GM21619 (cell line): ENCODE measurements around the gene NXPH2.
"Not testable (repeated sequence)": the region's sequence is repeated elsewhere in the genome, so short reads cannot be mapped to it uniquely, and the experiment has no call there.

Experiments used
- ATAC-seq: cut with Tn5 transposase; IDR thresholded peaks from one replicate; pipeline ENCODE4 v1.9.1; 2021; ENCODE audit not compliant: unreplicated experiment

Gene NXPH2

GRCh38 chr2:138760676-138761075 is 19.5 kb downstream of the NXPH2 start:
- ATAC-seq: no peak

GRCh38 chr2:138757384-138757783 is 22.8 kb downstream of the NXPH2 start:
- no peak for ATAC-seq

- ATAC-seq: no peak
Measured at GRCh38 chr2:138752197-138752956, 27.8 kb downstream of the NXPH2 start.

- no peak for ATAC-seq
Measured at GRCh38 chr2:138744713-138745112, 35.5 kb downstream of the NXPH2 start.

- ATAC-seq: no peak
Measured at GRCh38 chr2:138742441-138743057, 37.6 kb downstream of the NXPH2 start.

- ATAC-seq: no peak
Measured at GRCh38 chr2:138741851-138742250, 38.3 kb downstream of the NXPH2 start.

- ATAC-seq: not testable (repeated sequence)
Measured at GRCh38 chr2:138737009-138737554, 43.1 kb downstream of the NXPH2 start.

GRCh38 chr2:138732651-138733050 is 47.5 kb downstream of the NXPH2 start:
- ATAC-seq: no peak

- peak; percentile 73 for ATAC-seq
Measured at GRCh38 chr2:138730497-138731030, 49.6 kb downstream of the NXPH2 start.

GRCh38 chr2:138727956-138728355 is 52.2 kb downstream of the NXPH2 start:
- no peak for ATAC-seq

GRCh38 chr2:138726681-138727080 is 53.5 kb downstream of the NXPH2 start:
- ATAC-seq: no peak

- no peak for ATAC-seq
Measured at GRCh38 chr2:138724729-138725459, 55.3 kb downstream of the NXPH2 start.

- ATAC-seq: no peak
Measured at GRCh38 chr2:138724327-138724726, 55.9 kb downstream of the NXPH2 start.

- no peak for ATAC-seq
Measured at GRCh38 chr2:138723196-138723987, 56.8 kb downstream of the NXPH2 start.

- no peak for ATAC-seq
Measured at GRCh38 chr2:138722316-138722715, 57.9 kb downstream of the NXPH2 start.

GRCh38 chr2:138720035-138720838 is 60.0 kb downstream of the NXPH2 start:
- ATAC-seq: no peak

GRCh38 chr2:138718405-138718804 is 61.8 kb downstream of the NXPH2 start:
- ATAC-seq: no peak

GRCh38 chr2:138716183-138716582 is 64.0 kb downstream of the NXPH2 start:
- ATAC-seq: no peak

- no peak for ATAC-seq
Measured at GRCh38 chr2:138713504-138713903, 66.7 kb downstream of the NXPH2 start.

- no peak for ATAC-seq
Measured at GRCh38 chr2:138713069-138713496, 67.1 kb downstream of the NXPH2 start.
